Retinal pigment epithelial cell (primary cell): ENCODE results near the gene ROBO4.

Experiments used
- DNase-seq: peaks from one replicate; pipeline ENCODE4 v3.0.0-alpha.2; 2010; ENCODE audit warnings: low read depth
- H3K4me3 ChIP-seq: 2 replicates; pipeline ENCODE4 v1.5.1; 2011; ENCODE audit warnings: mild to moderate bottlenecking, low read length, control low read depth, moderate library complexity
- TF ChIP-seq, protein P1 (sequence below): conservative IDR thresholded peaks from 2 replicates; pipeline ENCODE4 v1.5.1; 2011; ENCODE audit warnings: low read depth, low read length, control low read depth, inconsistent platforms

The ROBO4 gene

DNA sequence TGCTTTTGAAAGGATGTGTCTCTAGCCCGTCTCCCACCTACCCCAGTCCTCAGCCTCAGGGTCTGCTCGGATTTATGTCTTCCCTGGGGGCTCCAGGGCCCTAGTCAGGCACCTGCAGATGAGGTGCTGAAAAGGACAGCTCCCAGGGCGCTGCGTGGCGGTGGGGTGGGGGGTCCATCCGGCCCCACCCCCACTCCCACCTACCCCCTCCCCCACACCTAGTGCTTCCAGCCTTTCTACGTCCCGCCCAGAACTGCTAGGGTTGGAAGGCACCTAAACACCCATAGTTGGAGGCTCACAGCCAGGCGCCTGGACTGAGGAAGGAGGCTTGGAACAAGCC, 33.9 kb downstream of the ROBO4 start:
- H3K4me3 ChIP-seq, result no peak overlapping the region
- TF ChIP-seq, protein P1, sequence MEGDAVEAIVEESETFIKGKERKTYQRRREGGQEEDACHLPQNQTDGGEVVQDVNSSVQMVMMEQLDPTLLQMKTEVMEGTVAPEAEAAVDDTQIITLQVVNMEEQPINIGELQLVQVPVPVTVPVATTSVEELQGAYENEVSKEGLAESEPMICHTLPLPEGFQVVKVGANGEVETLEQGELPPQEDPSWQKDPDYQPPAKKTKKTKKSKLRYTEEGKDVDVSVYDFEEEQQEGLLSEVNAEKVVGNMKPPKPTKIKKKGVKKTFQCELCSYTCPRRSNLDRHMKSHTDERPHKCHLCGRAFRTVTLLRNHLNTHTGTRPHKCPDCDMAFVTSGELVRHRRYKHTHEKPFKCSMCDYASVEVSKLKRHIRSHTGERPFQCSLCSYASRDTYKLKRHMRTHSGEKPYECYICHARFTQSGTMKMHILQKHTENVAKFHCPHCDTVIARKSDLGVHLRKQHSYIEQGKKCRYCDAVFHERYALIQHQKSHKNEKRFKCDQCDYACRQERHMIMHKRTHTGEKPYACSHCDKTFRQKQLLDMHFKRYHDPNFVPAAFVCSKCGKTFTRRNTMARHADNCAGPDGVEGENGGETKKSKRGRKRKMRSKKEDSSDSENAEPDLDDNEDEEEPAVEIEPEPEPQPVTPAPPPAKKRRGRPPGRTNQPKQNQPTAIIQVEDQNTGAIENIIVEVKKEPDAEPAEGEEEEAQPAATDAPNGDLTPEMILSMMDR, result no peak
- no peak for DNase-seq

DNA sequence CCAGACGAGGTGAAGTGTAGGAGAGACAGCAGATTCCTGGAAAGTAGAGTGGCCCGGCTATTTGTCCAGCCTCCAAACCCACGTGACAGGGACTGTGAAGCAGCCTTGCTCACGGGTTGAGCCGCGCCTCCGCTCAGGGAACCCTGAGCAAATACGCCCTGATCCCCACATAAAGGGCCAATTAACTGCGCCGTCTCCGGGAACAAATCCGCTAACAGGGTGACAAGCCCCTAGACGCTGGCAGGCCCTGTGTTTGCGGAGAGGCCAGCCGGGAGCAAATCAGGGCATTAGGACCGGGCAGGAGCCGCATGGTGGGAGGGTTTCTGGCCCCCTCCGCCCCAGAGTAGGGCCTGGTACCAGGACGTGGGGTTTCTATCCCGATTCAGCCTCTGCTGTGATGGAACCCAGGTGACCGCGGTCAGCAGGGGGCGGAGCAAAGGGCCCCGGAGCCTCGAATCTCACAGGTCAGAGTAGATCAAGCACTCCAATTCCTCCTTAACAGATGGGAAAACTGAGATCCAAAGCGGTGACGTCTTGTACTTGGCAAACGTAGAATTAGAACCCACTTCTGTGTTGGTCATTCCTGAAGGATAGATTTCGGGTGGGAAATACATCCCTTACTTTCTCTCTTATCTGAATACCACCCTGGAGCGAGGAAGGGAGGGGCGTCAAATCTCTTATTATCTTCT, 34.4 kb downstream of the ROBO4 start:
- peak overlapping the region; percentile 33 for H3K4me3 ChIP-seq
- DNase-seq, result peak; percentile 27
- TF ChIP-seq, protein P1, result peak; percentile 6

DNA sequence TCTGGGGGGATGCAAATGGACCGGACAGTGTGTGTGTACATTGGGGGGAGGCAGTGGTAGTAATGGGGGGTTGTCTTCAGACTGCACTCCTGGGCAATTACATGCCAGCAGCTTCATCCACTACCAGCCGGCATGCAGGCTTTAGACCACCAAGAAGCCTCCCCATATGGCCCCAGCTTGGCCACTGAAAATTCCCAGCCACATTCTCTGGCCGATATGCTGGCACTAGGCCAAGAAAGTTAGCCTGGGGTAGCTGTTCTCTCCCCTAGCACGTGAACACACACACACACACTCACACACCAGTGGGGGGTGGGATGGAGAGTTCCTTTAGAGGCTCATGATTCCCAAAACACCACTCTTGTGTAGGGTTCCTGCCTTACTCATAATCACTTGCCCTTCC, 36.0 kb downstream of the ROBO4 start:
- TF ChIP-seq, protein P1, result no peak
- no peak for DNase-seq
- no peak overlapping the region for H3K4me3 ChIP-seq

DNA sequence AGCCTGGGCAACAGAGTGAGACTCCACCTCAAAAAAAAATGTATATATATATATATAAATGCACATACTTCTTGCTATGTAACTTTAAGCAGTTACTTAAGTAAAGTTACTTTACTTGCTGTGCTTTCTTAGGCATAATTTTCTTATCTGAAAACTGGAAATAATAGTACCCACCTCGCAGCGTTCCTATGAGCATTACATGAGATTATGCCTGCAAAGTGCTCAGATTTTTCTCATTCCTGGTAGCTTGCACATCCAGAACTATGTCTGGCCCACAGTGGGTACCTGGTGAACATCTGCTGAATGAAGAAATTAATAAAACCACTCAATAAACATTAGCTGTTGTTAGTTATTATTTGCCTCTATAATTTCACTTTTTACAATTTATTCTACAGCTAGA, 38.5 kb downstream of the ROBO4 start:
- H3K4me3 ChIP-seq, result no peak overlapping the region
- no peak for DNase-seq
- TF ChIP-seq, protein P1, result no peak

DNA sequence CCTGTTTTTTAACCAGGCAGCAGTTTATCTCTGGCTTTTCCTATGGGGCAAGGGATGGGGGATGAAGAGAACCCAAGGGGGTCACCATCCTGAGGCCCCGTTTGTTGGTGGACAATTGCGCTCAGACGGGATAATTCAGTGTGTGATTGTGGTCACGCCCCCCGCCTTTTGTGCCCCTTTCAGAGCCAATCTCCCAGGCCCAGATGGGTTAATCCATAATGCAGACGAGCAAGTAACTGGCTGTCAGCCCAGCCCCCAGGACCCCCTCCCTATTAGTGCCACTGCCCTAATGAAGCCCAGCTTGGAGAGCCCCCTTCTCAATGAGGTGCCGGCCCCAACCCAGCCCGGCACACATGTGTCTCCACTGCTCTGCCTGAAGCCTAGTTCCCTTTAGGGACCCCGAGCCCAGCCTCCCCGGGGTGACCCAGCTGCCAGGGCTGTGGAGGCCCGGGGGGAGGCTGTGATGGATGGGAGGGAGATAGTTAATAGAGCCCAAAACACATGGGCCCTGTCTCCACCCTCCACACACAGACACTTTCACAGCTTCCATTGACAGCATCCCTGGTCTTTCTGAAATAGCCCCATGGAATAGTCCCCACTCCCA, 51.5 kb downstream of the ROBO4 start:
- DNase-seq, result no peak
- TF ChIP-seq, protein P1, result no peak
- H3K4me3 ChIP-seq, result no peak overlapping the region

DNA sequence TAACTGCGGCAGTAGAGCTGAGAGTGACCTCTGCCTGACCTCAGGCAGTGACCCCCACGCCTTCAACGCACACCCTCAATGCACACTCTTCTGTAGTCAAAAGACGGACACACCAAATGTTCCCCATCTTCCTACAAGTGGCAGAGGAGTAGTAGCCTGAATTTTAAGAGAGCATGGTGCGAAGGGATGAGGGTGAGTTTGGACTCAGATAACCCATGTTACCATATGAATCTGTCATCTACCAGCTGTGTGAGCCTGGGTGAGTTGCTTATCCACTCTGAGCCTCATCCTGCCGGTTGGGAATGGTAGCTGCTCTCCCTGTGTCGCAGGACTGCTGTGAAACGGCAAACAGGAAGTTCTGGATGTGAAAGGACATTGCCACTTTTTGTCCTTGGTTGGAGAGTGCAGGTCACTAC, 53.0 kb downstream of the ROBO4 start:
- H3K4me3 ChIP-seq, result no peak overlapping the region
- TF ChIP-seq, protein P1, result no peak
- DNase-seq, result no peak

DNA sequence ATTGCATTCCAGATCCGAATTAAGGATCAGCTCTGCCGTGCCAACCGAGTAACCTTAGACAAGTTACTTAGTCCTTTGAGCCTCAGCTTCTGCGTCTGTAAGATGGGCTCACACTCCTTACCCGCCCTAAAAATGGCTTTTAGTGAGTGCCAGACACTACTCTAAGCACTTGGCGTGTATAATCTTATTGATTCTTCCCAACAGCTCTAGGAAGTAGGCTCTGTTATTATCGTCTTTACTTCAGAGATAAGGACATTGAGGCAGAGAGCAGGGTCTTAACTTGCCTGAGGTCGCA, 54.1 kb downstream of the ROBO4 start:
- no peak for DNase-seq
- TF ChIP-seq, protein P1, result no peak
- H3K4me3 ChIP-seq, result no peak overlapping the region
